Stimulated activated CD4-positive, alpha-beta T cell treated with anti-CD3 and anti-CD28 coated beads, Interleukin-1b, Interleukin-23, amount 100 ng/mL, for 4 hours (primary cell): ENCODE data around the gene COL16A1.

ENCODE experiments used
- DNase-seq, 2 donors: peaks; one replicate each; pipeline ENCODE4 v3.0.0-alpha.2; 2020; ENCODE audit warnings: low read depth in 2 of 2

The COL16A1 gene

DNA sequence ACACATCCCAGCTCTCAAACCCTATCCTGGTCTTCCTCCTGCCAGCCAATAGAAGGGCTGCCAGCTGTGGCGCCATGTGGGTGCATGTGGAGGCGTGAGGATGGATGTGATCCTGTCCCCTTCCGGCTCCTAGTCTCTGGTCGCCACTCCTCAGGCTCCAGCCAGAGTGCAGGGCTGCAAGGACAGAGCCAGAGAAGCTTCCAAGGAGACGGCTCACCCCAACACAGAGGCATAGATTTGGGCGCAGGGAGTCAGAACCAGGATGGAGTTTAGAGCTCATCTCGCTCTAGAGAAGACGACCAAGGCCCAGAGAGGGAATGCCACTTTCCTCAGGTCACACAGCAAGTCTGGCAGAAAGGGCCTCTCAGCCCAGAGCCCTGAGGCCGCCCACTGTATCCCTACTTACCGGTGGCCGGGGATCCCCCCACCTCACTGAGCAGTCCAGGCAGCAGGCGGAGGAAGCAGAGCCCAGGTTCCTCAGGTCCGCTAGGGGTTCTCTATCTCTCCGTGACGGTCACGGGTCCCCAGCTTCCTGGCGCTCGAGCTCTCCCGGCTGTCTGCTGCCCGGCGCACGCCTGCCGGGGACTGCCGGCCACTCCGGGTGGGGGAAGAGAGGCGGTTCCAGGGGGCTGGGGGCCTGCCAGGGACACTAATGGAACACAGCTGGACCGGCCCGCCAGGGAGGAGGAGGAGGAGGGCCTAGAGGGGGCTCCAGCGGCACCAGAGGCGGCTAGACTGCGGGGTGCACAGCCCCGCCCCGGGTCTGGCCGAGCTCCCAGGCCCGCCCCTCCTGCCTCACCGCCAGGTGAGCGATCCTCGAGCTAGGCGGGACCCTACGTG lies at the start of gene COL16A1:
COL16A1 (minus strand) TSS at position 587 of the 840 bp plus-strand sequence. CDS start 1,824 bp downstream, outside the sequence.
- DNase-seq, result no peak

DNA sequence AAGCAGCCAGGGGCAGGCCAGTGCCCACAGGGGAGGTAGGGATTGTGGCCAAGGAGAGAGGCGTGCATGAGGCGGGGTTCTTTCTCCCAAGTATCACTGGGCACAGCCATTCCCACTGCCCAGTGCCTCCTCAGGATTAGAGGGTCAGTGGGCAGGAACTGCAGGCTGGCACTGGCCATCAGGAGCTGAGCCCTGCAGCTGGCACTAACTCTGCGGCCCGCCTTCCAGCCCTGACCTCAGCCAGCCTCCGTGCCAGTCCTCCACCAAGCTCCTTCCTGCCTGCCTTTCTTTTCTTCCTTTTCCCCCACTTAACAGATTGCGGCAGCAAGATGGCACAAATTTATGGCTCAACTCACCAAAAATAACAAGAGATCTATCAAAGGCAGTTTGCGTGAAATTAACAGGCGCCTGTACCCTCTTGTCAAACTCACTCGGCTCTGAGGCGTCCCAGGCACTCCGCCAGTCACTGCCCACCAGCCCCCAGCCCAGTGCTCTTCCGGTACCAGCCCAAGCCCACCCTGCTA lies 49.2 kb upstream of the COL16A1 start:
- no peak for DNase-seq

DNA sequence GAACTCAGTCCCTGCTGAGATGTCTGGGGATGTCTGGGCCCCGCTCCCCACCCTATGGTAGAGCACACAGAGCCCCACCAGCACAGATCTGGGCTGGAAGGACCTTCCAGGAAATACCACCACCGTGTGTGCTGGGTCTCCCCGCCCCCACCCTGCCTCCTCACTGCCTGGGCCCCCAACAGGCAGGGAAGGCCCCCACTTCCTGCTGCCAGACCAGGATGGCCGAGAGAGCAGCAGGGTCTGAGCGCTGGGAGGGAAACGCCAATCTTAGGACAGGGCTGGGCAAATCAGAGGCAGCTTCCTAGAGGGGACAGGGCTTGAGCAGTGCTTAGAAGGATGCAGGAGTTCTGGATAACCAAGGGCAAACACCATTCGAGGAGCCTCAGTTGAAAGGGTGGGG lies 48.4 kb upstream of the COL16A1 start:
- no peak for DNase-seq

DNA sequence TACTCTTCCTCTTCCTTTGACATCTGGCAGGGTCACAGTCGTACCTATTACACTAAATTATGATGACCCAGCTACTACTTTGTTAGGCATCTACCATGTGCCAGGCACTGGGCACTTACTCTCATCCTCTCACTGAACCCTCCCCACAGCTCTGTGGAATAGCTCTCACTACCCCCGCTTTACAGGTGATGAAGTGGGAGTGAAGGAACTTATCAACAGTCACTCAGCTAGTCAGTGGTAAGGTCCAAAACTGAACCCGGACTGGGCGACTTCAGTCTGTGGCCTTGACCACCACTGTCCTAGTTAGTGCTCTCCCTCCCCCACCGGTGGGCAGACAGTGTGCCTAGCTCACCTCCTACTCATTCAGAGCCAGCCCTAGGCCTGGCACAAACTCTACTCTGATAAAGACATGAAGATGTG lies 48.0 kb upstream of the COL16A1 start:
- no peak for DNase-seq

GRCh38 chr1:31750858-31751510 lies 47.2 kb upstream of the COL16A1 start:
- DNase-seq, result no peak

DNA sequence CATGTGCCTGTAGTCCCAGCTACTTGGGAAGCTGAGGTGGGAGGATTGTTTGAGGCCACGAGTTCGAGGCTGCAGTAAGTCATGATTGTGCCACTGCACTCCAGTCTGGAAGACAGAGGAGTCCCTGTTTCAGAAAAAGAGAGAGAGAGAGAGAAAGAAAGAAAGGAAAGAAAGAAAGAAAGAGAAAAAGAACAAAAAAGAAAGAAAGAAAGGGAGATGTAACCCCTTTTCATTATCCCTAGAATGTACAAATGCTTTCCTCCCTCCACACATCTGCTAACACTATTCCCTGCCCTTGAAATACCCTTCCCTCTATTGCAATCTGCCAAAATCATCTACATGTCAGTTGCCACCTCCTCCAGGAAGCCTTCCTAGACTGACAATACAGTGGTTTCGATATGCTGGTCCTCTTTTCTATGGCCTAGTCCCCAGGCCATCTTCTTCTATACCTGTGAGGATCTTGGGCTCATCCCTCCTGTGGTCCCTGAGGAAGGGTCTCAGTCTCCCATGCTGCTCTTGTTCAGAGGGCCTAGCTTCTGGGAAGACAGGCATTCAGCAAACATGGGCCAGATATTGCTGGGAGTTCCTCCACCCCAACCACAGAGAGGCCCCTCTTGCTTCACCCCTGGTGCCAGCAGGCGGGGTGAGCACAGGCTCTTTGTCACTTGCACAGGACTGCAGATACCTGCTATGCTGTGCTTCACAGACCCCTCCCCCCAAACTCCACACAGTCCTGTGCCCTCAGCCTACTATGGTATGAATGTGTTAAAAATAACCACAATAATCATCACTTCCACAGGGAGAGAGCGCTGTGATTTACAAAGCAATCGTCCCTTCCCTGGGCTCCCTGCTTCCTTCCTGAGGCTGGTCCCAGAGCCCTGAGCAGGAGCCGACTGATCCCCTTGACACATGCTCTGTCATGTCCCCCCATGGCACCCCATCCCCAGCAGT lies 46.2 kb upstream of the COL16A1 start:
- DNase-seq, result no peak

DNA sequence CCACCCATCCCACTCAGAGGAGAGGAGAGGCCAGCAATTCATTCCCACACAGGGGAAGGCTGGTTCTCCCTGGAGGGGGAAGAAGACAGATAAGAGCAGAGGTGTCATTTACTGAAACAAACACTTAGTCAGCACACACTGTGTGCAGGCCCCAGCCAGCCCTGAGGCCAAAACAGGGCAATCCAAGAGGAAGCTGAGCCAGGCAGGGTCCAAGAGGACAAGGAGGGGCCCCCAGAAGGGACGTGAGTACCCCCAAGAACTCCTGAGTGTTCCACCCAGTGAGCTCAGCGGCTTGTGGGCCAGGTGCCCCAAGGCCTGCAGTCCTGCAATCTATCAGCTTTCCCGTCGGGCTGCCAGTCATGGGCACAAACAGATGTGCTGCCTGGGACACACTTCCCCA lies 44.5 kb upstream of the COL16A1 start:
- no peak for DNase-seq

GRCh38 chr1:31747304-31747703 lies 43.5 kb upstream of the COL16A1 start:
- DNase-seq, result no peak

- DNase-seq, result no peak
Observed at GRCh38 chr1:31746687-31747086, 42.9 kb upstream of the COL16A1 start.

DNA sequence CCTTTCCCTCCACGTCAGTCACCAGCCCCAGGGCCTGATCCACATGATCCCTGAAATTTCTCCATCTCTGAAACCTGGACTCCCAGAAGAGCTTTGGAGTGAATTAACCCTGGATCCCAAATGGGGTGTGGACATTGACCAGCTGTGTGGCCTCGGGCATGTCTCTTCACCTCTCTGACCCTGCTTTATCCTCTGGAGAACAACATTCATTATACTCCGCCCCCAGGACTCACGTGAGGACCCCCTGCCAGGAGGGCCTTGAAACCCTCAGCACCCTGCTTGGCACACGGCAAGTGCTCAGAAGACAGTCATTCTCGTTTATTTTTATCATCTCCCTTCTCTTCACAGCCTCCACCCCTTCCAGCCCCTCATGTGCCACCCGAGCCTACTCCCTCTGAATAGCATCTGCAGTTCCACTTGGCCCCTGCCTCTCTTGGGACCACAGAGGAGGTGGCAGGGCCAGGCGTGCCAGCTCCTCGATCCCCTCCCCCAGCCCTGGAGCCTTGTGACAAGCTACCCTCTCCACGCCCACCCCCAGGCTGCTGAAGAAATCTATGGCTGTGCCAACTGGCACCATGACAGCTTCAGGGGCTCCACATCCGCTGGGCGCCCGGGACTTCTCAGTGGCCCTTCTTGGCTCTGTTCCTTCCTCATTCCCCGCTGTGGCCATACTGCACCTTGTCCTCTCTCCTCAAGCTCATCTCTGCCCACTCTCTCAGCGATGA lies 42.3 kb upstream of the COL16A1 start:
- DNase-seq, result no peak

DNA sequence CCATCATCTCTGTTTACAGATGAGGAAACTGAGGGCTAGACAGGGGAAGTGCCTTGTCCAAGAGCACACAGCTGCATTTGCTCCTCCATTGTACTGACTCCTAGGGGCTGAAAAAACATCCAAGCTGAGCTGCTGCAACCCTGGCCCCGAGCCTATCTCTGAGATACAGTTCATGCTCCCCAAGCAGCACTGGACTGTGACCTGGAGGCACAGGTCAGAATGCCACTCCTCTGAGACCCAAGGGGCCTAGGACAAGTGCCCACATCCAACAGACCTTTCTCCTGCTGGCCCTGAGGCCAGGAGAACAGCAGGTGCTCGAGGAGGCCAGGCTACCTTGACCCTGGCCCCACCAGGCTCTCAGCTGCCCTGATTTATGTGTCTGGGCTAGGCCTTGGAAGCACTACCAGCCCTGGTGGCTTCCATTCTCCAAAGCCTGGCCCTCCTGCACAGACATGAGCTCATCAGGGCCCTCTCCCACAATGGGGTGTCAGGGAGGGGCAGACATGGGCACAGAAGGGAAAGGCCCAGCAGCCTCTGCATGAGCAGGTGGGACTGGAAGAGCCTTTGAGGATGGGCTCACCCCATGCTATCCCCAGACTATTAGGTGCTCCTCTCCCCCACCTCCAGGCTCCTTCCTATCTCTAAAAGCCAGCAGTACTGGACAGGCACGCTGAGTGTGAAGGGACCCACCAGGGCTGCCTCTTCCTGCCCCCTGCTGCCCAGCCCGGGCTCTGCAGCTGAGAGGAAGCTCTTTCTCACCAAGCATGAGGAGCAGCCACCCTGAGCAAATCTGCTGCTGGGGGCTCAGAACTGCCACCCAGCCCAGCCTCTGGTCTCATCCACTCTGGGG lies 41.5 kb upstream of the COL16A1 start:
- peak; percentile 34 to 41 for DNase-seq

DNA sequence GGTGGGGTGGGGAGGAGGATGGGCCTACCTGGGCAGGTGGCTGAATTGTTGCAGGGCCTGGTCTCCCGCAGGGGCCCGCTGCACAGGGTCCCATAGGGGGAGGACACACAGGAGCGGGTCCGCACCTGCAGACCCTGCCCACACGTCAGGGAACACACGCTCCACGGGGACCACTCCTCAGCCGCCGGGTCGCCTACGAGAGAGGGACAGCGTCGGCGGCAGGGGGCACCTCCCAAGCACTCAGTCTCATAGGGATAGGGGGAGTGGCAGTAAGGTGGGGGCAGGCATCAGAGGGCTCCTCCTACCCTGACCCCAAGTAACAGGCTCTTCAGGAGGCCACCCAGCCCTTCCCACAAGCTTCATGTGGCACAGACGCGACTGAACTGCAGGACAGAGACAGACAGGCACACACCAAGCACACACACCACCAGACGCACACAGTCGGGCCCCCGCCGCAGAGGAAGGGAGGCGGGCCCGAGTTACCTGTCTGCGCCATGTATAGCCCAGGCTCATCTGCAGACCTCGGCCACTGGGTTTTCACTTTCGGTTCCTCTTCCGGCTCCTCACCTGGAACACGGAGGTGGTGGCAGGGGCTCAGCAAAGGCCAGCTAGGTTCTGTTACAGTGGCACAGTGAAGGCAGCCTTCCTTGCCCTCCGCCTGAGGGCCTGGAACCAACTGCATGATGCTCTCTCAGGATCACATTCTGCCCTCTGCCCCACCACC lies 40.5 kb upstream of the COL16A1 start:
- no peak for DNase-seq

- no peak for DNase-seq
Observed at GRCh38 chr1:31742462-31743212, 38.8 kb upstream of the COL16A1 start.

DNA sequence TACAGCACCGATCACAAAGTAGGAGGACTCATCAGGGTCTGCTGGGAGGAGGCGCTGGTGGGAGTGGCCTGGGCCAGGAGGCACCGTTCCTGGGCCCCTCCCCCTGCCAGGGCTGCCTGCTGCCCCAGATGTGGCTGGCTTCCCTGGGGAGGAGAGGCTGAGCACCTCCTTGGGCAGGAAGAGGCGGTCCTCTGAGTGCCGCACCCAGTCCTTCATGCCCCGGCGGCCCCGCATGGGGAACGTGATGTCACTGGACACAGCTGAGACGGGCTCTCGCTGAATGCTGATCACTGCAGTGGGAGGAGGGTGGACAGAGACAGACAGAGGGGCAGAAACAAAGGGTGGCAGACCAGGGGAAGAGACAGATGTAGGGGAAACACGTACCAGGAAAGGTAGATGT lies 35.5 kb upstream of the COL16A1 start:
- peak in 1 of 2 donors; percentile 36 for DNase-seq

GRCh38 chr1:31736675-31737074 lies 32.9 kb upstream of the COL16A1 start:
- peak in 1 of 2 donors; percentile 72 for DNase-seq

- DNase-seq, result no peak
Observed at GRCh38 chr1:31735571-31735970, 31.8 kb upstream of the COL16A1 start.

GRCh38 chr1:31734582-31735107 lies 30.8 kb upstream of the COL16A1 start:
- no peak for DNase-seq

DNA sequence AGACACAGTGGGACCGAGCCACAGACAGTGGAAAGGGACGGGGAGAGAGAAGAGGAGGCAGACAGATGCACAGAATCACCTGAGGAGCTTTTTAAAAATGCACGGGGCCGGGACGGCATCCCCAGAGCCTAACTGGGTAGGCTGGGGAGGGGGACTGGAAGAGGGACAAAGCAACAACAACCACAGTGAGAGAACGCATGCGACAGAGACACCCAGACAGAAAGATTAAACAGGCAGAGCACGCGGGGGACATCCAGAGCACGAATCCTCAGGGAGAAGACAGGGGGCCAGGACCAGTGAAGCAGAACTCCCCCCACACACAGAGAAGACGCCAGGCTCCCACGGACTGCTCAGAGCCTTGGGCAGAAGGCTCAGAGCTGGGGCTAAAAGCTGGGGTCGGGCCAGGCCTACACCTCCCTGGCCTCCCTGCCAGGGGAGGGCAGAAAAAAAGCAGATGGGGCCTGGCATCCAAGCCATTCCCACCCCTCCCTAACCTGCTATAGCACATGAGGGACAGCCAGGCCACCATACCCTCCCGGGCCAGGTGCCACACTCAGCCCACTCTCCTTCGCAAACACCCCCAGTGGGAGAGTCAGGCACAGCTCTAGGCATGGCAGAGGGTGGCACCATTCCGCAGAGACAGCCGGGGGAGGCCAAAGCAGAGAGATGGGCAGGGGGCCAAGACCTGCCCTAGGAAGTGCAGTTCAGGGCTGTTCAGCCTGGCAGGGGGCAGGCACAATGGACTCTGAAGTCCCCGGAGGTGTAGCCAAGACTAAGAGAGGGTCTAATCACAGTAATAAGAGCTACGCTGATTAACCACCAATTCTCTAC lies 29.8 kb upstream of the COL16A1 start:
- DNase-seq, result no peak
